ENCODE data around the gene EPM2AIP1.

GRCh38 chr3:36937492-36937891, 55.4 kb downstream of the EPM2AIP1 start:
- TF ChIP-seq EZH2phosphoT487 (IDR thresholded peaks at IDR 0.05) (no peak), CTCF (IDR thresholded peaks at IDR 0.05) (no peak)
